ENCODE measurements around the gene SLC1A7.

The SLC1A7 gene

GRCh38 chr1:53180226-53180625, 37.8 kb upstream of the SLC1A7 start:
- no peaks in the 10 kb centered on the region for H3K9me3 ChIP-seq (ENCODE audit: control insufficient read depth, low read length)
- H3K4me3 ChIP-seq (ENCODE audit: extremely low read depth, insufficient read depth, low read length, poor library complexity, severe bottlenecking): no peak overlapping the region
- H3K4me1 ChIP-seq (ENCODE audit: control insufficient read depth, insufficient read depth, low read length, poor library complexity, severe bottlenecking): peaks cover 4% of the 10 kb centered on the region
- H3K36me3 ChIP-seq (ENCODE audit: control insufficient read depth, insufficient read depth, low read length): no peaks in the 10 kb centered on the region
- no peak overlapping the region for H3K27ac ChIP-seq (ENCODE audit: low read depth, low read length, severe bottlenecking)
- 90 to 100% methylated on average over 2 of the region's 2 CpGs for WGBS, 2 experiments (ENCODE audit: insufficient coverage in 2 of 2)

- Histone ChIP-seq H3K4me3 (ENCODE audit: extremely low read depth, insufficient read depth, low read length, poor library complexity, severe bottlenecking) (no peak overlapping the region), H3K4me1 (ENCODE audit: control insufficient read depth, insufficient read depth, low read length, poor library complexity, severe bottlenecking) (peaks cover 4% of the 10 kb centered on the region), H3K36me3 (ENCODE audit: control insufficient read depth, insufficient read depth, low read length) (no peaks in the 10 kb centered on the region), H3K9me3 (ENCODE audit: control insufficient read depth, low read length) (no peaks in the 10 kb centered on the region), H3K27ac (ENCODE audit: low read depth, low read length, severe bottlenecking) (no peak overlapping the region)
- 87% methylated on average over 9 to 10 of the region's 10 CpGs for WGBS, 2 experiments (ENCODE audit: insufficient coverage in 2 of 2)
Measured at GRCh38 chr1:53176452-53177208, 34.2 kb upstream of the SLC1A7 start.

GRCh38 chr1:53174971-53175913, 32.8 kb upstream of the SLC1A7 start:
- WGBS, 2 experiments (ENCODE audit: insufficient coverage in 2 of 2): 82 to 90% methylated on average over 7 to 9 of the region's 10 CpGs
- Histone ChIP-seq H3K36me3 (ENCODE audit: control insufficient read depth, insufficient read depth, low read length) (no peaks in the 10 kb centered on the region), H3K9me3 (ENCODE audit: control insufficient read depth, low read length) (no peaks in the 10 kb centered on the region), H3K27ac (ENCODE audit: low read depth, low read length, severe bottlenecking) (no peak overlapping the region), H3K4me3 (ENCODE audit: extremely low read depth, insufficient read depth, low read length, poor library complexity, severe bottlenecking) (no peak overlapping the region), H3K4me1 (ENCODE audit: control insufficient read depth, insufficient read depth, low read length, poor library complexity, severe bottlenecking) (peaks cover 4% of the 10 kb centered on the region)

- H3K4me3 ChIP-seq (ENCODE audit: extremely low read depth, insufficient read depth, low read length, poor library complexity, severe bottlenecking): no peak overlapping the region
- H3K4me1 ChIP-seq (ENCODE audit: control insufficient read depth, insufficient read depth, low read length, poor library complexity, severe bottlenecking): no peaks in the 10 kb centered on the region
- 52 to 58% methylated on average over 6 of the region's 6 CpGs for WGBS, 2 experiments (ENCODE audit: insufficient coverage in 2 of 2)
- H3K36me3 ChIP-seq (ENCODE audit: control insufficient read depth, insufficient read depth, low read length): no peaks in the 10 kb centered on the region
- H3K9me3 ChIP-seq (ENCODE audit: control insufficient read depth, low read length): no peaks in the 10 kb centered on the region
- H3K27ac ChIP-seq (ENCODE audit: low read depth, low read length, severe bottlenecking): no peak overlapping the region
Measured at GRCh38 chr1:53172426-53173128, 30.1 kb upstream of the SLC1A7 start.

GRCh38 chr1:53166912-53167311, 24.5 kb upstream of the SLC1A7 start:
- H3K9me3 ChIP-seq (ENCODE audit: control insufficient read depth, low read length): no peaks in the 10 kb centered on the region
- no peaks in the 10 kb centered on the region for H3K36me3 ChIP-seq (ENCODE audit: control insufficient read depth, insufficient read depth, low read length)
- 87 to 89% methylated on average over 8 of the region's 8 CpGs for WGBS, 2 experiments (ENCODE audit: insufficient coverage in 2 of 2)
- H3K4me1 ChIP-seq (ENCODE audit: control insufficient read depth, insufficient read depth, low read length, poor library complexity, severe bottlenecking): no peaks in the 10 kb centered on the region
- no peak overlapping the region for H3K27ac ChIP-seq (ENCODE audit: low read depth, low read length, severe bottlenecking)
- H3K4me3 ChIP-seq (ENCODE audit: extremely low read depth, insufficient read depth, low read length, poor library complexity, severe bottlenecking): no peak overlapping the region

- Histone ChIP-seq H3K27ac (ENCODE audit: low read depth, low read length, severe bottlenecking) (no peak overlapping the region), H3K4me3 (ENCODE audit: extremely low read depth, insufficient read depth, low read length, poor library complexity, severe bottlenecking) (no peak overlapping the region), H3K9me3 (ENCODE audit: control insufficient read depth, low read length) (no peaks in the 10 kb centered on the region), H3K4me1 (ENCODE audit: control insufficient read depth, insufficient read depth, low read length, poor library complexity, severe bottlenecking) (no peaks in the 10 kb centered on the region), H3K36me3 (ENCODE audit: control insufficient read depth, insufficient read depth, low read length) (no peaks in the 10 kb centered on the region)
- 83 to 90% methylated on average over 4 to 5 of the region's 6 CpGs for WGBS, 2 experiments (ENCODE audit: insufficient coverage in 2 of 2)
Measured at GRCh38 chr1:53166366-53166765, 23.9 kb upstream of the SLC1A7 start.

GRCh38 chr1:53165408-53165961, 23.0 kb upstream of the SLC1A7 start:
- no peak overlapping the region for H3K4me3 ChIP-seq (ENCODE audit: extremely low read depth, insufficient read depth, low read length, poor library complexity, severe bottlenecking)
- WGBS, 2 experiments (ENCODE audit: insufficient coverage in 2 of 2): 100% methylated on average over 2 of the region's 5 CpGs; no CpG with 5 or more reads in 1 of the 2 experiments
- no peaks in the 10 kb centered on the region for H3K9me3 ChIP-seq (ENCODE audit: control insufficient read depth, low read length)
- H3K4me1 ChIP-seq (ENCODE audit: control insufficient read depth, insufficient read depth, low read length, poor library complexity, severe bottlenecking): no peaks in the 10 kb centered on the region
- H3K27ac ChIP-seq (ENCODE audit: low read depth, low read length, severe bottlenecking): no peak overlapping the region
- no peaks in the 10 kb centered on the region for H3K36me3 ChIP-seq (ENCODE audit: control insufficient read depth, insufficient read depth, low read length)

GRCh38 chr1:53163291-53163768, 20.9 kb upstream of the SLC1A7 start:
- Histone ChIP-seq H3K4me3 (ENCODE audit: extremely low read depth, insufficient read depth, low read length, poor library complexity, severe bottlenecking) (no peak overlapping the region), H3K36me3 (ENCODE audit: control insufficient read depth, insufficient read depth, low read length) (no peaks in the 10 kb centered on the region), H3K9me3 (ENCODE audit: control insufficient read depth, low read length) (no peaks in the 10 kb centered on the region), H3K4me1 (ENCODE audit: control insufficient read depth, insufficient read depth, low read length, poor library complexity, severe bottlenecking) (no peaks in the 10 kb centered on the region), H3K27ac (ENCODE audit: low read depth, low read length, severe bottlenecking) (no peak overlapping the region)
- WGBS, 2 experiments (ENCODE audit: insufficient coverage in 2 of 2): 52 to 57% methylated on average over 6 to 7 of the region's 10 CpGs

GRCh38 chr1:53162621-53163020, 20.2 kb upstream of the SLC1A7 start:
- WGBS, 2 experiments (ENCODE audit: insufficient coverage in 2 of 2): 57 to 79% methylated on average over 1 to 5 of the region's 5 CpGs
- Histone ChIP-seq H3K4me1 (ENCODE audit: control insufficient read depth, insufficient read depth, low read length, poor library complexity, severe bottlenecking) (no peaks in the 10 kb centered on the region), H3K4me3 (ENCODE audit: extremely low read depth, insufficient read depth, low read length, poor library complexity, severe bottlenecking) (no peak overlapping the region), H3K36me3 (ENCODE audit: control insufficient read depth, insufficient read depth, low read length) (no peaks in the 10 kb centered on the region), H3K27ac (ENCODE audit: low read depth, low read length, severe bottlenecking) (no peak overlapping the region), H3K9me3 (ENCODE audit: control insufficient read depth, low read length) (no peaks in the 10 kb centered on the region)

GRCh38 chr1:53160924-53161378, 18.5 kb upstream of the SLC1A7 start:
- H3K4me1 ChIP-seq (ENCODE audit: control insufficient read depth, insufficient read depth, low read length, poor library complexity, severe bottlenecking): no peaks in the 10 kb centered on the region
- no peak overlapping the region for H3K27ac ChIP-seq (ENCODE audit: low read depth, low read length, severe bottlenecking)
- H3K36me3 ChIP-seq (ENCODE audit: control insufficient read depth, insufficient read depth, low read length): no peaks in the 10 kb centered on the region
- 14 to 83% methylated on average over 1 of the region's 2 CpGs for WGBS, 2 experiments (ENCODE audit: insufficient coverage in 2 of 2)
- H3K4me3 ChIP-seq (ENCODE audit: extremely low read depth, insufficient read depth, low read length, poor library complexity, severe bottlenecking): no peak overlapping the region
- H3K9me3 ChIP-seq (ENCODE audit: control insufficient read depth, low read length): no peaks in the 10 kb centered on the region
